GM23248 (cell line): ENCODE data around the gene STRADA.

Source experiments
- EZH2 ChIP-seq: fragments of 200-600 bp; sonication (generic); IDR thresholded peaks from 2 replicates; pipeline ENCODE4 v1.6.1; 2018; ENCODE audit warnings: antibody characterized with exemption, mild to moderate bottlenecking; ENCODE audit not compliant: insufficient read depth, poor library complexity, severe bottlenecking
- EZH2phosphoT487 ChIP-seq: fragments of 200-600 bp; sonication (generic); IDR thresholded peaks from 2 replicates; pipeline ENCODE4 v1.6.1; 2018; ENCODE audit warnings: antibody characterized with exemption, moderate library complexity, mild to moderate bottlenecking, low read depth; ENCODE audit not compliant: insufficient read depth

GRCh38 chr17:63714550-63715277, 26.9 kb downstream of the STRADA start:
- TF ChIP-seq EZH2, result no peak
- no peak for TF ChIP-seq EZH2phosphoT487
